Tibial artery (tissue), 4 donors: ENCODE measurements around the gene UBTF.

Experiments
- DNase-seq, 2 donors: peaks; one replicate each; pipeline ENCODE4 v3.0.0-alpha.2; 2019
- H3K27ac ChIP-seq, 2 donors: fragments of 200-600 bp; sonication (generic) in 1 of 2; 1 replicate in 1 of 2; 2 replicates in 1 of 2; pipeline ENCODE4 v1.5.1; 2018 to 2019; ENCODE audit warnings: mild to moderate bottlenecking in 1 of 2
- H3K27me3 ChIP-seq, 2 donors: fragments of 200-600 bp; sonication (generic) in 1 of 2; one replicate each; pipeline versions ENCODE4 v1.5.1 to v1.6.0; 2016 to 2019
- H3K36me3 ChIP-seq, 3 donors: fragments of 200-600 bp; sonication (generic) in 2 of 3; one replicate each; pipeline ENCODE4 v1.5.1; 2016 to 2019; ENCODE audit warnings: mild to moderate bottlenecking in 2 of 3
- H3K4me1 ChIP-seq, 4 donors: fragments of 200-600 bp; sonication (generic) in 2 of 4; 1 replicate in 3 of 4; 2 replicates in 1 of 4; pipeline ENCODE4 v1.5.1; 2016 to 2019
- H3K4me3 ChIP-seq, 2 donors: fragments of 200-600 bp; sonication (generic) in 1 of 2; 1 replicate in 1 of 2; 2 replicates in 1 of 2; pipeline ENCODE4 v1.5.1; 2018 to 2019; ENCODE audit warnings: mild to moderate bottlenecking in 2 of 2
- H3K9me3 ChIP-seq, 3 donors: fragments of 200-600 bp; sonication (generic) in 1 of 3; one replicate each; pipeline ENCODE4 v1.5.1; 2016 to 2019
- CTCF ChIP-seq, 2 experiments: fragments of 200-600 bp in 1 of 2; fragments of 450-650 bp in 1 of 2; IDR thresholded peaks; one replicate each; pipeline ENCODE4 v1.5.1; 2017 to 2019; ENCODE audit warnings: antibody characterized with exemption in 2 of 2, mild to moderate bottlenecking in 1 of 2, moderate library complexity in 1 of 2
- intact Hi-C: fragments of 100-400 bp; cut with DNase I; formaldehyde crosslinking; loops from one replicate; pipeline ENCODE4 v1.15.0; 2023; ENCODE audit warnings: low total_unique reads

The UBTF gene

GRCh38 chr17:44183024-44183423 lies 36.5 kb downstream of the UBTF start:
- Histone ChIP-seq H3K27ac (no peak overlapping the region), H3K36me3 (peaks cover 0 to 28% (median 21%) of the 10 kb centered on the region in 3 donors), H3K27me3 (no peaks in the 10 kb centered on the region), H3K9me3 (no peaks in the 10 kb centered on the region), H3K4me3 (no peak overlapping the region), H3K4me1 (peaks cover 0 to 27% (median 21%) of the 10 kb centered on the region in 4 donors)
- intact Hi-C loops = no loop called here
- no peak for DNase-seq
- TF ChIP-seq CTCF (IDR thresholded peaks at IDR 0.05) = no peak

GRCh38 chr17:44178133-44178532 lies 41.3 kb downstream of the UBTF start:
- no peak for DNase-seq
- no peak for TF ChIP-seq CTCF (IDR thresholded peaks at IDR 0.05)
- Histone ChIP-seq H3K27me3 (no peaks in the 10 kb centered on the region), H3K36me3 (peaks cover 0 to 62% (median 37%) of the 10 kb centered on the region in 3 donors), H3K9me3 (no peaks in the 10 kb centered on the region), H3K27ac (no peak overlapping the region), H3K4me1 (no peaks in the 10 kb centered on the region), H3K4me3 (no peak overlapping the region)
- intact Hi-C loops = no loop called here

GRCh38 chr17:44177640-44178039 lies 41.8 kb downstream of the UBTF start:
- intact Hi-C loops = no loop called here
- H3K27ac ChIP-seq = no peak overlapping the region
- no peak overlapping the region for H3K4me3 ChIP-seq
- no peak for DNase-seq
- H3K36me3 ChIP-seq = peaks cover 0 to 59% (median 37%) of the 10 kb centered on the region in 3 donors
- H3K9me3 ChIP-seq = no peaks in the 10 kb centered on the region
- no peak for TF ChIP-seq CTCF (IDR thresholded peaks at IDR 0.05)
- H3K4me1 ChIP-seq = no peaks in the 10 kb centered on the region
- no peaks in the 10 kb centered on the region for H3K27me3 ChIP-seq

- intact Hi-C loops = no loop called here
- DNase-seq = no peak
- Histone ChIP-seq H3K4me3 (no peak overlapping the region), H3K36me3 (peaks cover 0 to 54% (median 33%) of the 10 kb centered on the region in 3 donors), H3K27me3 (no peaks in the 10 kb centered on the region), H3K9me3 (no peaks in the 10 kb centered on the region), H3K4me1 (peaks cover 0 to 4% (median 0%) of the 10 kb centered on the region in 4 donors), H3K27ac (no peak overlapping the region)
- TF ChIP-seq CTCF (IDR thresholded peaks at IDR 0.05) = no peak
These were observed 42.6 kb downstream of the UBTF start for GRCh38 chr17:44176671-44177501.

- H3K27ac ChIP-seq = no peak overlapping the region
- TF ChIP-seq CTCF (IDR thresholded peaks at IDR 0.05) = no peak
- H3K9me3 ChIP-seq = no peaks in the 10 kb centered on the region
- peaks cover 0 to 10% (median under 1%) of the 10 kb centered on the region in 4 donors for H3K4me1 ChIP-seq
- intact Hi-C loops = no loop called here
- no peak for DNase-seq
- H3K27me3 ChIP-seq = no peaks in the 10 kb centered on the region
- H3K36me3 ChIP-seq = peaks cover 0 to 50% (median 30%) of the 10 kb centered on the region in 3 donors
- H3K4me3 ChIP-seq = no peak overlapping the region
These were observed 43.2 kb downstream of the UBTF start for GRCh38 chr17:44176257-44176656.
